OCI-LY3 (cell line): ENCODE data around the gene GDE1.

Source experiments
- EZH2phosphoT487 ChIP-seq: fragments of 200-600 bp; shearing (Covaris generic); IDR thresholded peaks from 2 replicates; pipeline ENCODE4 v1.6.1; 2018; ENCODE audit warnings: antibody characterized with exemption, mixed run types, low read depth
- TF ChIP-seq, protein P1 (sequence below): fragments of 200-600, 300-600 bp; sonication (generic); IDR thresholded peaks from 2 replicates; pipeline ENCODE4 v1.5.1; 2014; ENCODE audit warnings: antibody characterized with exemption, low read length, low read depth

DNA sequence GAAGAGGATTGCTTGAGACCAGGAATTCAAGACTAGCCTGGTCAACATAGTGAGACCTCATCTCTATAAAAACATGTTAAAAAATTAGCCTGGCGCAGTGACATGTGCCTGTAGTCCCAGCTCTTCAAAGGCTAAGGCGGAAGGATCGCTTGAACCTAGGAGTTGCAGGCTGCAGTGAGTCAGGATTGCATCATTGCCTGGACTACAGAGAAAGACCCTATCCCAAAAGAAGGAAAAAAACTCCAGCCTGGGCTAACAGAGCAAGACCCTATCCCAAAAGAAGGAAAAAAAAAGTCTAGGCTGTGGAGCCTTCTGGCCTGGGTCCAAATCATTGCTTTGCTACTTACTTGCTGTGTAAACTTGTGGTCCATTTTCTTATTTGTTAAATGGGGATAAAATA is 6.8 kb upstream of the GDE1 start:
- TF ChIP-seq, protein P1, sequence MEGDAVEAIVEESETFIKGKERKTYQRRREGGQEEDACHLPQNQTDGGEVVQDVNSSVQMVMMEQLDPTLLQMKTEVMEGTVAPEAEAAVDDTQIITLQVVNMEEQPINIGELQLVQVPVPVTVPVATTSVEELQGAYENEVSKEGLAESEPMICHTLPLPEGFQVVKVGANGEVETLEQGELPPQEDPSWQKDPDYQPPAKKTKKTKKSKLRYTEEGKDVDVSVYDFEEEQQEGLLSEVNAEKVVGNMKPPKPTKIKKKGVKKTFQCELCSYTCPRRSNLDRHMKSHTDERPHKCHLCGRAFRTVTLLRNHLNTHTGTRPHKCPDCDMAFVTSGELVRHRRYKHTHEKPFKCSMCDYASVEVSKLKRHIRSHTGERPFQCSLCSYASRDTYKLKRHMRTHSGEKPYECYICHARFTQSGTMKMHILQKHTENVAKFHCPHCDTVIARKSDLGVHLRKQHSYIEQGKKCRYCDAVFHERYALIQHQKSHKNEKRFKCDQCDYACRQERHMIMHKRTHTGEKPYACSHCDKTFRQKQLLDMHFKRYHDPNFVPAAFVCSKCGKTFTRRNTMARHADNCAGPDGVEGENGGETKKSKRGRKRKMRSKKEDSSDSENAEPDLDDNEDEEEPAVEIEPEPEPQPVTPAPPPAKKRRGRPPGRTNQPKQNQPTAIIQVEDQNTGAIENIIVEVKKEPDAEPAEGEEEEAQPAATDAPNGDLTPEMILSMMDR = no peak
- no peak for TF ChIP-seq EZH2phosphoT487
